H1 (cell line): Measurements from ENCODE around the gene PRIMA1. TPM values are rescaled to one million over a fixed set of nuclear protein-coding genes. Genes with fewer than 3 reads are reported as not detected.

Experiments
- GABPA ChIP-seq: IDR thresholded peaks from 2 replicates; pipeline ENCODE4 v1.6.1; 2011; ENCODE audit warnings: mild to moderate bottlenecking, low read length, moderate library complexity, borderline replicate concordance; ENCODE audit not compliant: insufficient read depth
- polyA plus RNA-seq, 7 experiments: library from polyadenylated mRNA; depleted of rRNA in 3 of 7; stranded (reverse) in 5 of 7; unstranded in 2 of 7; fragments of >200 nt in 5 of 7; fragments of 200-250 nt in 2 of 7; gene quantifications; 1 replicate in 5 of 7; 2 replicates in 1 of 7; 4 replicates in 1 of 7; pipeline versions ENCODE4 v1.2.1 to v1.2.3, GENCODE V29; 2011 to 2013; ENCODE audit warnings: missing spikeins in 2 of 7, mixed read lengths in 2 of 7
- total RNA-seq: library from RNA; stranded (reverse); fragmentation: NEBNext Ultra II Directional; extraction: Animal tissue kit (Norgen Biotek cat#: 25700); gene quantifications from 2 replicates; pipeline ENCODE4 v1.2.1, GENCODE V29; 2021

The PRIMA1 gene
- total and polyA plus RNA-seq, 2 of the 8 experiments (the other 6 are each of a cell fraction or from before 2014, with no cell fraction given), result 2.8 to 4.5 TPM

GRCh38 chr14:93764211-93764659 is 24.1 kb downstream of the PRIMA1 start (continued):
- TF ChIP-seq GABPA, result no peak
